ENCODE measurements around the gene NOL4L. TPM values are rescaled to one million over a fixed set of nuclear protein-coding genes. Genes with fewer than 3 reads are reported as not detected.

The NOL4L gene
- polyA plus RNA-seq, 10 donors, result 12.0 to 17.9 (median 15.1) TPM

DNA sequence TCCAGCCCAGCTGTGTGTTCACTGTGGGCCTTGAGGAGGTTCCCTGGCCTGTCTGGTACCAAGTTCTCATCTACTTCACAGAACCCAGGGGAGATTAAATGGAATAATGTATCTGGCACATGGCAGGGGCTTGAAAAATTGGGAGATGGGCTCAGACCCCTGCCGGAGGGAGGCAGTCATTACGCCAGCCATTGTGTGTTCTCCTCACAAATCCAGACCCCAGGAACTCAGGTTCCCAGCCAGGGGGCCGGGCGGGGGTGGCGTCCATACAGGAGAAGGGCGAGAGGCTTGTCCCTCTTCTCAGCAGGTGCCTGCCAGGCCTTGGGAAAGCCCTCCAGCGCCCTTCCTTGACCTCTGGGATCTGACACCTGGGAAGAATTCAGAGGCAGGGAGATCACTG lies 8.1 kb downstream of the NOL4L start:
- no peak for DNase-seq

DNA sequence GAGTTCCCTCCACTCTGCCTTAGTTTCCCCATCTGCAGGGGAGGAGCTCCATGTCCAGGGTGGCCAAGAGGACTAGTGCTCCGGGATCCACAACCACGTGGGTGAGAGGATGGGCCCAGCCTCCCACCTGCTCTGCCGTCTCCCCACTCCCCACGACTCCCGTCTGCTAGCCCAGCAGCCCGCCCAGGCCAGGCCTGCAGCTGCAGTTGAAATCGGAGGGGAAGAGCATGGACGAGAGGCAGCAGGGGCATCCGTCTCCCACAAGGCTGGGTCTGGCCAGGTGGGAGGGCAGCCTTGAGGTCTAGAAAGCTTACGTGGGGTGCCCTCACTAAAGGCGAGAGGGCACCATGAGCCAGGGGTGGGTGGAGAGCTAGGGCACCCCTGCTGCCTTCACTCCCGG lies 8.6 kb downstream of the NOL4L start:
- DNase-seq, result no peak

DNA sequence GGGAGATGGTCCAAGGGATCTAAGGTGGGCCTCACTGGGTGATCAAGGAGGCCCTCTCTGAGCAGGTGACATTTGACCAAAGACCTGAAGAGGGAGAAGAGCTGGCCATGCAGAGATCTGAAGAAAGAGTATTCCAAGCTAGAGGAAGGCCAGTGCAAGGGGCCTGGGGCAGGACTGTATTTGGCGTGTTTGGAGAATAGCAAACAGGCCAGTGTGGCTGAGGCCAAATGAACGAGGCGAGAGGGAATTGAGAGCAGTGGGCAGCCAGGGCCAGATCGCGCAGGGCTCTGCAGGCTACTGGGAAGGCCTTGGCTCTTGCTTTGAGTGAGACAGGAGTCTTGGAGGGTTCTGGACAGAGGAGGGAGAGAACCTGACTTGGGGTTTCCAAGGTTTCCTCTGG lies 9.3 kb downstream of the NOL4L start:
- DNase-seq, result no peak

DNA sequence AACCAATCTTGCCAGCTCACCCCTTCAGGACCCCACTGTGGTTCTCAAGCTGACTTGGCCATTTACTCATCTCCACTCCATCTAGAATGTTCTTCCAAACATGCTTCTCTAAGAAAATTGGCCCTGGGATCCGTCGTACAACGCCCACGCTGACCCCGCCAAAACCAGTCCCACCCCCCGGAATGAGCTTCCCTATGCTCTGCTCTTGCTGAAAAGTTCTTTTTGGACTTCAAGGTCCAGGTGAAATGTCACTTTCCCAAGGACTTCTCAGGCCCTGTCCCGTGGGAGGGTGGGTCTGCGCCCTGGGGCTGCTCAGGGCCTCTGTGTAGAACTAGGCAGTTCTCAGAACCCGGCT lies 9.9 kb downstream of the NOL4L start:
- DNase-seq, result no peak

DNA sequence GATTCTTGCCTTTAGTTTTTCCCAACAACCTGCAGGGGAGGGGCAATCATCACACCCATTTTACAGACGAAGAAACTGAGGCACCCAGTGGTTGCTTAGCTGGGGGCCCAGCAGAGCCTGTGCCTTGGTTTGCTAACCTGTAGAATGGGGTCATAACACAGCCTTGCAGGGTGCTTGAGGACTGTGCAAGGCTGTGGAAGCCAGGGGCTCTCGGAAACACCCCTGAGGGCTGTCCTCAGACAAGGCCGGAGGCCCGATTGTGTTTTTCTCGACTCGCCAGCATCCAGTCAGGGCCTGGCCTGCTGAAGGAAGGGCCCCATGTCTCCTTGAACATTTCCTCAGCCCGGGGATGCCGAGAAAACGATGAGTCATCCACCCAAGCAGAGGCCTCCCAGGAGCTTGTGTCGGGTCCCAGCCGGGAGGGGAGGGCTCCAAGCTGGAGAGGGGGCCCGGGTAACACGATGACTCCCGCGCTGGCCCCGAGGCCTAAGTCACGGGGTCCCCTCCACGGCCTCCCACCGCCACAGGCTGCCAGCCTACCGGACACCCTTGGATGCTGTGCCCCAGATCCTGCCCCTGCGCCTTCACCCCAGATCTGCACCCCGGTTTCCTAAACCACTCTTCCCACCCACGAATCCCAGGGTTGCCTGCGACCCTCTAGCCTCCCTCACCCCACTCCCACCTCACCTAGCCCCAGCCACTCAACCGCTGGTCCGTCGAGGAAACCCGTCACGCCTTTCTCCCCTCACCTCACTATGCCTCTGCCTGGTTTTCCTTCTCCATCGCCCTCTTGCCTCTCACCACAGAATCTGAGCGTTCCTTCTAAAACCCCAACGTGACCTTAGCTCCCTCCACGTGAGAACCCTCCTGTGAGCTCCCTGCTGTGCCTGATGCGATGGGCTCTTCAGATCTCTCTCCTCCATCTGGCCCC lies 10.6 kb downstream of the NOL4L start:
- peak in 2 of 3 donors; percentile 68 to 71 for DNase-seq

DNA sequence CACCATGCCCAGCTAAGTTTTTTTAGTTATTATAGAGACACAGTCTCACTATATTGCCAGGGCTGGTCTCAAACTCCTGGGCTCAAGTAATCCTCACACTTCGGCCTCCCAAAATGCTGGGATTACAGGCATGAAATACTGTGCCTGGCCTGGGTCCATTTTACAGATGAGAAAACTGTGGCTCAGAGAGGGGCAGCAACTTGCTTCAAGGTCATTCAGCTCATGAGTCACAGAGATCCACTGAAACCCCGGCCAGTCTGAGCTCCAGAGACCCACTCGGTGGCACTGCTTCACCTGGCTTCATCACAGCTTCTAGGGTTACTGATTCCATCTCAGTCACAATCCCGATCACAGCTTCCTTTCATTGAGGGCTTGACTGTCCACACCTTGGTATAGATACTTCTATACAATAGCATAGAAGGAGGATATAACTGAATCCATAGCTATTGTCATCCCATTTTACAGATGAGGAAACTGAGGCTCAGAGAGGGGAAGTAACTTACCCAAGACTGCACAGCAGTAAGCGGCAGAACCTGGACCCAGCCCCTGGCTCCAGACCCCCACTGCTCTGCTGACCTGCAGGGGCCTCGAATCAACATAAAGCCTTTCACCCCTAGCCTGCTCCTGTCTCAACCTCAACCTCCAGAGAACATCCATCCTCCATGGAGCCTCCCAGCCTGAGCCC lies 11.8 kb downstream of the NOL4L start:
- no peak for DNase-seq

DNA sequence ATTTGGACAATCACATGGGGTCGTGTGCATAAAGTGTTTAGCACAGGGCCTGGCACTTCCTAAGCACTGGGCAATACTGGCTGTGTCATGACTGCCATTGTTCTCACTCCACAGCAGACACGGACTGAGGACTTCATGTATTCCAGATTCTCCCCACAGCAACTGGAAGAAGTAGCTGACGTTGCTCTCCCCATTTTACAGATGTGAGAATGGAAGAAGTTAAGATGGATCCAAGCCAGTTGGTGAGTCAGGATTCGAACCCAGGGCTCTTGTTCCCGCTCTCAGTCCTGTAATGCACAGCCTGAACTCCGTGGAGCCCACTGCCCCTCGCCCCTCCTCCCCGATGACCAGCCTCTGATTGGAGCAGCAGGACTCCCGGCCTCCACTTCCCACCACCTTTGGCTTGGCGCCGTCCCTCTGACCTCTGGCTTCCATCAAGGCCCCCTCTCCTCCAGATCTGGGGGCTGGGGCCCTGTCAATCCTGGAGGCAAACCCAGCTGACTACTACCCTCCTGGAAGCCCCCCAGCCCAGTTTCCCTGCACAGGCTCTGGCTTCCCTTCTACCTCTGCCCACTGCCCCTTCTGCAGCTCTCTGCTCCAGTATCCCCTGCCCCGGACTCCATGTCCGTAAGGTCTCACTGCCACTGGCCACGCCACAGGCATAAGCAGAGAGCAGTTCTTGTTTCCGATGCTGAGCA lies 12.7 kb downstream of the NOL4L start:
- DNase-seq, result no peak

DNA sequence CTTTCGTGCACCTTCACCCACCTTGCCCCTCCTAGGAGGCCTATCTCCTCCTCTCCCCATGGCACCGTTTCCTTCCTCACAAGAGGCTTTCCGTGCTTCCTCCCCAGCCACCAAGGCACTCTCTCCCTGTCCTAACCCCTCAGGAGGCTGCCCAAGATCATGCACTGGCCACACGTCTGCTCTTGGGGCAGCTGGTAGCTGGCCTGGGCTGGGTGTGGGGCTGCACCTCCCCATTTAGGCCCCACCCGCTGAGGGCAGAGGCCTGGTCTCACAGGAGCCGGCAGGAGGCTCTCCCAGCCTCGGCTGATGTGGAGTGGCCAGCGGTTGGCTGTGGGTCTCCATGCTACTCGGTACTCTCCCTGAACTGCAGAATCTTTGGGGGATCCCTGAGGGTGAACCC lies 13.6 kb downstream of the NOL4L start:
- DNase-seq, result no peak

DNA sequence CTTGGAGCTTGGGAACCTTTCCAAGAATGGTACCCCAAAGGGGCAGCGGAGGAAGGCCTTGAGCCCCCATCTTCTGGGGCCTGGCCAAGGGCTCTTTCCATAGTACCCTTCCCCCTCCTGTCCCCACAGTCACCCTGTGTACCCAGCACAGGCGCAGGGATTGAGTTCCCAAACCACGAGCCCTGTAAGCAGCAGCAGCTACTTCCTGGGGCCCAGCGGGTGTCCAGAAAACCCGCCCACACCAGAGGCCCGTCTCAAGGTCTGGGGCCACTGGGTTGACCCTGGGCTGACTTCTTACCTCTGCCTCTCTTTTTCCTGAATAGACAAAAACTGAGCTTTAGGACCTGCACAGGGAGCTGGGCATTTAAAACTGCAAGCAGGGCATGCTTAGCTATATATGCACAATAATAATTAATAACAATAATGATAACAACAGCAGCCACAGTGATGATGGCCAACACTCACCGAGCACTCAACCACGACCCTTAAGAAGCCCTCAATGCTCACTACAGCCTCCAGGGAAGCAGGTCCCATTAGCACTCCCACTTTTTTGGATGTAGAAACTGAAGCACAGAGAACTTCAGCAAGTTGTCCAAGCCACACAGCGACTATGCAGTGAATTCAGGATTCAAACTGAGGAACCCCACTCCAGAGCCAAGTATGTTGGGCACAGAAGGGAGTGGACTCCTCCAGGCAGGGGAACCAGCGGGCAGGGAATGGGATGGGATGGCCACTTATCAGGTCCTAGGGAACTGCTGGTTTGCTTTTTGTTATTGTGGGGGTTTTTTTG lies 14.5 kb downstream of the NOL4L start:
- DNase-seq, result no peak

DNA sequence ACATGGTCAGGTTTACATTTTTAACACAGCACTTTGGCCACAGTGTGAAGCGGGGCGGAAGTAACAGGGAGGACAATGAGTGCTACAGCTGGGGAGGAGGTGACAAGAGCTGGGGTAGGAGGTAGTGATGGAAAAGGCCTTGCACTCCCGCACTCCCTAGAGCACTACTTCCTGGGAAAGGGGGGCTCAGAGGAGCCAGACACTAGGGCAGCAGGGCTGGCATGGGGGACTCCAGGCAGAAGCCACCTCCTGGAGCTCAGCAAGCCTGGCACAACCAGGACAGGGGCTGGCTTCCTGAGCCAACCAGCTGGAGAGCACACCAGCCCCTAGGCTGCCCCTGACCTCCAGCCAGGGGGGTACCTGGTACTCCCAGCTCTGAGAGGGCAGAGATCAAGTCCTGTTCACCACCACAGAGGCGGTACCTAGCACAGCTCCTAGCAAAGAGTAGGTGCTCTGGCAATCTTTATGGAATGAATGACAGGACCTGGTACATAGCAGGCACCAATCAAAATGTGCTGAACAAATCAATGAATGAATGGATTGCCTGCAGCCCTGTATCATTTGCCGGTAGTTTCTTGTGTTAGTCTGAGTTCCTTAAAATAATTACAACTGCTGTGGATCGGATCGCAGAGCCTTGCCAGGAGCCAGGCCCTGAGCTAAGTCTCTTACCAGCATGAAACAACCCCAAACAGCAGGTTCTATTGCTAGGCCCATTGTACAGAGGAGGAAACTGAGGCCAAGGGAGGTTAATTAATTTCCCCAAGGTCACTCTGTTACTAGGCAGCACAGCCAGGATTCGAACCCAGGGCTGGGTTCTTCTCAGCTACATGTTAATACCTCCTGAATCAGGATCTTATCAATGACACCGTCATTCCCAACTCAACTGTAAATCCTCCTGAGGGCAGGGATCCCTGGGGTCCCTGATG lies 15.5 kb downstream of the NOL4L start:
- DNase-seq, result no peak

DNA sequence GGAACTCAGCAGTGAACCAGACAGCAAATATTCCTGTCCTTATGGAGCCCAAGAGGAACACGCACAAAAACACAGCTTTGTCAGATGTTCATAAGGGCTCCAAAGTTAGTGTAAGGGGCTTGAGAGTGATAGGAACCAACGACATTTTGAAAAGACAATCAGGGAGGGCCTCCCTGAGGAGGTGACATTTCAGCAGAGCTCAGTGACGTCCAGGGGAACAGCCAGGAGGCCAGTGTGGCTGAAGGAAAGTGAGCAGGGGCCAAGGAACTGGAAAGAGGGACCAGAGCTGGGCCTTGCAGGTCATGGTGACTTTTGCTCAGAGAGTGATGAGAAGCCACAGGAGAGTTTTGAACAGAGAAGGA lies 16.1 kb downstream of the NOL4L start:
- no peak for DNase-seq

DNA sequence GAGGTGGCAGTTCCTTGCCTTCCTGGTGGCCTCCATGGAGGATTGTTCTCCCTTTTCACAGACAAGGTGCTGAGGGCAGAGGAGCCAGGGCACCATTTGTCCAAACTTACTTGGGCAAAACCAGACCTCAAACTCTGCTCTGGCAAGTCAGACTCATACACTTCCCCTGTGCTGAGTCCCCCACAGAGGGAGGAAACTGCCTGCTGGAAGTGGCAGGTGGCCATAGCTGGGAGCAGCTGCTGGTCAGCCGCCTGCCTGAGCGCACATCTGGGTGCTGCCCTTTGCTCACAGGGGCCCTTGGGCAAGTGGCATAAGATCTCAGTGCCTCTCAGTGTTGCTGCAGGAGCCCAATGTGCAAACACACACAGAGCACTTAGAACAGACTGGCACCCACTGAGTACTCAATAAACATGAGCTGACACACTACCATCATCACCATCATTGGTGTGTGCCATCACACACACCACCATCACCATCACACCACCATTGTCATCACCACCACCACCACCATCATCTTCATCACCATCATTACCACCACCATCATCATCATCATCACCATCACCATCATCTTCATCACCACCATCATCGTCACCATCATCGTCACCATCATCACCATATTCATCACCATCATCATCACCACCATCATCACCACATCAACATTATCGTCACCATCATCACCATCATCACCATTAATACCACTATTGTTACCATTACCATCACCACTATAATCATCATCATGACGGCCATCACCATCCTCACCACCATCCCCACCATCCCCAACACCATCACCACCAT lies 17.6 kb downstream of the NOL4L start:
- no peak for DNase-seq

DNA sequence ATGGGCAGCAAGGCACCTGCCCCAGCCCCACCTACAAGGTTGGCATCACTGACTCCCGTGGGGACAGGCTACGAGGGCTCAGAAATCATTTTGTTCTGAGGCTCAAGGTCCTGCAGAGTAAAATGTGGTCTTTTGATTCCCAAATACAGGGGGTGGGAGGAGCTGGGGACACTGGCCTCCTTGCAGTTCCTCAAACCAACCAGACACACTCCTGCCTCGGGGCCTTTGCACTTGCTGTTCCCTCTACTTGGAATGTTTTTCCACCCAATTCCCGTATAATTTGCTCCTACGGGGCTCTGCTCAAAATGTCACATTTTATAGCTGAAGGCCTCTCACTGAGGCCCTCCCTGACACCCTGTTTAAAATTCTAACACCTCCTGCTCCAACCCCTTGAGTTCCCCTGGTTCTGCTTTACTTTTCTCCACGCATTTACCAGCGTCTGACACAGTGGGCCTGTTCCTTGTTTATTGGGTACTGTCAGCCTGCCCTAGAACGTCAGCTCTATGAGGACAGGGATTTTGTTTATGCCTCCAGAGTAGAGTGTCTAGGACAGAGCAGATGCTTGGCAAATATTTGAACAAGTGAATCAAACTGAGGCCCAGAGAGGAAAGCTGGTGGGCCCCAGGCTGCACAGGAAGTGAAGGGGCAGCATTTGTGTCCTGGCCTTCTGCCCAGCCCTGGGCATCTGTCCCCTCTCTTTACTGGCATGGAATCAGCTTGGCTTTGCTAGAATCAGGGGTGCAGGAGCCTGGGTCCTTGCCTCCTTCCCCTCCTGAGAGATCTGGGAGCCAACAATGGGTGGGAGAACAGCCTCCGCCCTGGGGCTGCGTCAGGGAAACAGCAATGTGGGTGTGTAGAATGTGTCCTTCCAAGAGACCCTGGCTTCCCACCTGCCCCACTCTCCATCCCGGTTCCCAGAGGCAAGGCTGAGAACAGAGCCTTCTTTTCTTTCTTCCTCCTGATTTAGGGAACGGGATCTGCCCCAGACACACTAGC lies 18.5 kb downstream of the NOL4L start:
- DNase-seq, result no peak

DNA sequence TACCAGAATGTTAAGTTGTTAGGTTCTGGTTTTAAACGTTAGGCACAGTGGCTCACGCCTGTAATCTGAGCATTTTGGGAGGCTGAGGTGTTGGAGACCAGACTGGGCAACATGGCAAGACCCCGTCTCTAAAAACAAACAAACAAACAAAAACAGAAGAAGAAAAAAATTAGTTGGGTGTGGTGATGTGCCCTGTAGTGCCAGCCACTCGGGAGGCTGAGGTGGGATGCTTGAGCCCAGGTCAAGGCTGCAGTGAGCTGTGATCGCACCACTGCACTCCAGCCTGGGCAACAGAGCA lies 19.4 kb downstream of the NOL4L start:
- DNase-seq, result no peak

DNA sequence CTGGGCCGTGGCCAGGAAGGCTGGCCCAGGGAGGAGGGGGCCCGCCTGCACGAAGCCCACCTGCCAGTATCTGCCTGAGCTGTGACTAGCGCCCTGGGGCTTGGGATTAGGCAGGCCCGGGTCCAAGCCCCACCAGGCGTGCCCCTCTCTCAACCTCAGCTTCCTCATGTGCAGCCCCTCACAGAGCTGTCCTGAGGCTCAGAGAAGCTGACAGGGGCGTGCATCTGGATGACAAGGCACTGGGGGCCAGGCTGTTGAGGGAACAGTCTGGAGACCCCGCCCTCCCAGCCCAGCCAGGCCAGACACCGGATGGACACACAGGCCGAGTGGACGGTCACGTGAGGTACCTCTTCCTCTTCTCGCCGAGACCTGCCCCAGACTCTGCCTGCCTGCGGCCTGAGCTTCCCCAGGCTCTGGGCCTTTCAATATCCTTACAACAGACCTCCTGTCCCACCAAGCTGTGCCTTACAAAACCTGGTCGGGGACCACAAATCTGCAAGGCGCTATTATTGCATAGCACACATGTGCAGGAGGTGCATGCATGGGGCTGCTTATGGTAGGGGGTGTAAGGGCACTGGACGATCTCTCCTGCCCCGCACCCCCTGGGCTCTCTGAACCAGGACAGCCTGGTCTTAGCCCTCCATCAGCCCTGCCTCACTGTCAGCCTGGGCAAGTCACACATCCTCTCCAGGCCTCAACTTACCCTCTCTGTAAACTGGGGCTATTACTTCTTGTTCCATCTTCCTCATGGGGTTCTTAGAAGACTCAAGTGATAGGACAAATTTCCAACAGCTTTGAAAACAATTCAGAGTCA lies 20.0 kb downstream of the NOL4L start:
- DNase-seq, result no peak

DNA sequence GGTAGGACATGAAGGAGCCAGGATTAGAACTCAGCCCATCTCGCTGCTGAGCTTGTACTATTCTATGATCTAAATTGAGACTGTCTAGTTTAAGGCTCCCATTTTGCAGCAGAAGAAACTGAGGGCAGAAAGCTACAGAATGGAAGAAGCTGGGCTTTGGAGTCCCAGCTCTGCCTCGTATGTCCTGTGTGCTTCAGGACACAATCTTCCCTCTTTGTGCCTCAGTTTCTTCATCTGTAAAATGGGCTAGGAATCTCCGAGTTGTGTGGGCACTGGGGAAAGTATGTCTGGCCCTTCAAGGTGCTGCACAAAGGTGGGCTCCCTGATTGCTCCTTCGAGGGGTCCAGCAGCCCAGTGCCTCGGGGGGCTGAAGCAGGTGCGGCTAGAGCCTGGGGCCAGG lies 20.7 kb downstream of the NOL4L start:
- DNase-seq, result no peak

DNA sequence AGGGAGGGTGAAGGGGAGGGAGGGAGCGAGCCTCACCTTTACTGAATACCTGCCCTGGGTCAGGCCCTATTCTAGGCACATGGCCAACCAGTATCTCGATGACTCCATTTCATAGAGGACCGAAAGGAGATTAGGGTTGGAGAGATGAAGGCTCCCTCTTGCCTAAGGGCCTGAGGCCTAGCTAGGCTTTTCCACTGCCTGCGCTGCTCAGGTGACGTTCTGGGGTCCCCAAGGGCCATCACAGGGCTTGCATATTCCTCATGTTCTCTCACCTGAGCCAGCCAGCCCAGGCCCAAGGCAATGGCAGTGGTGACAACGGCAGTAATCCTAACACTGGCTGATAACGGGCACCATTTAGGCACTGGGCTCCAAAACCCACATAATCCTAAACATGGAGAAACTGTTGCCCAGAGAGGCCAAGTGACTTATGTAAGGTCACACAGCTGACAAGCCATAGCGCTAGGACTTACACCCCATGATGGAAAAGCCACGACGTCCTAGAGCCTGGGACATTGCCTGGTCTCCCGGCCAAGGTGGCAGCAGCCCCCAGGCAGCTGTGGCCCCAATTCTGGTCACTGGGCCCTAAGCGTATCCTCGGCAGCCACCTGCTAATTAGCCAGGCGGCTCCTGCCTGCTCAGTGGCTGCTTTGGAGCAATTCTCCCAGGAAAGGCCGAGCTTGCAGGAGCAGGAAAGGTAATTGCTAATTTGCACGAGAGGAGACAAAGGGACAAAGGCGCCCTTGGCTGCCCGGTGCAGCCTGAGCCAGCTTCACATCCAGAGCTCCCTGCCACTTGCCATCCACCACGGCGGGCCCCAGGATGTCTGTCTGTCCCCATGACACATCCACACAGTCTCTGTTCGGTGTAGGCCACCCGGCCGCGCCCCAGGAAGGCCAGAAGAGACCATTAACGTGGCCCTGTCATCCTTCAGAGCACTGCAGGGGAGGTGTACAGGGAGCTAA lies 21.5 kb downstream of the NOL4L start:
- DNase-seq, result no peak

Data from muscle of back (tissue), 11 donors.